Body of pancreas (tissue), 4 donors: ENCODE results near the gene COX7A2L. TPM values are rescaled to one million over a fixed set of nuclear protein-coding genes. Genes with fewer than 3 reads are reported as not detected.

Experiments used
- ATAC-seq: fragments of 150-250 bp; one replicate; pipeline ENCODE4 v1.9.1; 2016
- DNase-seq, 4 donors: peaks; one replicate each; pipeline ENCODE4 v3.0.0-alpha.2; 2019
- H3K27ac ChIP-seq, 4 donors: fragments of 200-600 bp; sonication (generic); 1 replicate in 3 of 4; 2 replicates in 1 of 4; pipeline versions ENCODE4 v1.5.1 to v1.6.1; 2016 to 2019; ENCODE audit warnings: mild to moderate bottlenecking in 1 of 4, mixed read lengths in 1 of 4, moderate library complexity in 1 of 4
- H3K27me3 ChIP-seq, 2 donors: fragments of 200-600 bp; sonication (generic); one replicate each; pipeline ENCODE4 v1.6.0; 2016; ENCODE audit warnings: mild to moderate bottlenecking in 1 of 2
- H3K36me3 ChIP-seq, 2 donors: fragments of 200-600 bp; sonication (generic); replicated peaks in 1 of 2; 2 replicates each; pipeline ENCODE4 v1.5.1; 2016; ENCODE audit warnings: low read depth in 2 of 2; ENCODE audit not compliant: insufficient read depth in 1 of 2
- H3K4me1 ChIP-seq: fragments of 200-600 bp; sonication (generic); one replicate; pipeline ENCODE4 v1.6.0; 2016
- H3K4me3 ChIP-seq, 2 donors: fragments of 200-600 bp; sonication (generic); 1 replicate in 1 of 2; 2 replicates in 1 of 2; pipeline ENCODE4 v1.5.1; 2016 to 2019
- H3K9me3 ChIP-seq, 3 donors: fragments of 200-600 bp; sonication (generic); 1 replicate in 2 of 3; 2 replicates in 1 of 3; pipeline ENCODE4 v1.5.1; 2016
- CTCF ChIP-seq, 7 experiments: fragments of 450-650 bp in 4 of 7; fragments of 200-600 bp in 3 of 7; sonication (generic) in 3 of 7; IDR thresholded peaks; one replicate each; pipeline ENCODE4 v1.5.1; 2016 to 2019; ENCODE audit warnings: antibody characterized with exemption in 7 of 7
- POLR2A ChIP-seq, 3 donors: fragments of 450-650 bp; IDR thresholded peaks; one replicate each; pipeline ENCODE4 v1.6.1; 2016; ENCODE audit warnings: antibody characterized with exemption in 3 of 3, mild to moderate bottlenecking in 2 of 3
- WGBS, 2 donors: methylation state at CpG; one replicate each; pipeline ENCODE4 v1.1.5; 2017; 5-methylcytosine and 5-hydroxymethylcytosine counted together
- intact Hi-C: fragments of 100-400 bp; cut with DNase I; formaldehyde crosslinking; loops from one replicate; pipeline ENCODE4 v1.15.1; 2023
- total RNA-seq, 2 donors: library from RNA; depleted of rRNA; stranded (reverse); fragments of >200 nt; gene quantifications; one replicate each; pipeline ENCODE4 v1.1.0, GENCODE V29; 2016

The COX7A2L gene
- total RNA-seq, 2 donors from 2014 or later, result 41.9 to 58.1 TPM

- no peaks in the 10 kb centered on the region for H3K9me3 ChIP-seq
- TF ChIP-seq CTCF (IDR thresholded peaks at IDR 0.05), result no peak
- TF ChIP-seq POLR2A (IDR thresholded peaks at IDR 0.05), result no peak
- H3K27ac ChIP-seq, result peak overlapping the region in 3 of 4 donors; percentile 95
- ATAC-seq (no peak), DNase-seq (no peak)
- intact Hi-C loops, result no loop called here
- no peaks in the 10 kb centered on the region for H3K27me3 ChIP-seq
- H3K4me3 ChIP-seq, result peak overlapping the region in 1 of 2 donors; percentile 64
- peaks cover 41% of the 10 kb centered on the region for H3K4me1 ChIP-seq
- WGBS, 2 donors, result 25 to 33% methylated on average over 6 of the region's 6 CpGs
- H3K36me3 ChIP-seq, result no peaks in the 10 kb centered on the region
Measured at GRCh38 chr2:42359304-42359964, 1.6 kb downstream of the COX7A2L start.

DNA sequence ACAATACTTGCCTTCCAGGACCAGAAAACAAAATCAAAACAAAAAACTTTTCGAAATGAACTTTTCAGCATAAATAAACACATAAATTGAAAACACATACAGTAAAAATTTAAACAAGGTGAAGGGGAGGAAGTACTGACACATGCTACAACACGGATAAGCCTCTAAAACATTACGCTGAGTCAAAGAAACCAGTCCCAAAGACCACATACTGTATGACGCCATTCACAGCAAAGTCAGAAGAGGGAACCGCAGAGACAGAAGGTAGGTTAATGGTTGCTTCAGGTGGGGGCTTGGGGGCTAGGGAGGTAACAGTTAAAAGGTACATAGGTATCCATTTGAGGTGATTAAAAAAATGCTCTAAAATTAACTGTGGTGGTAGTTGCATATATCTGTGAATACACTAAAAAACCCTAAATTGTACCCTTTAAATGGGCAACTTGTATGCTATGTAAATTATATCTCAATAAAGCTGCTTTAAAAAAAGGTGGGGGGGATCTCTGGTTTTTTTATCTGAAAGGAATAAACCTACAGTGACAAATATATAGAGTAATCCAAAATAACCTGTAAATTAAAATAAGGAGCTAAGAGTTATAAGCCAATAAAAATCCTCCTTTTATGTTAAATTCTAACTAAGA is 7.1 kb downstream of the COX7A2L start:
- Histone ChIP-seq H3K36me3 (no peaks in the 10 kb centered on the region), H3K4me3 (no peak overlapping the region), H3K9me3 (no peaks in the 10 kb centered on the region), H3K4me1 (peaks cover 22% of the 10 kb centered on the region), H3K27me3 (no peaks in the 10 kb centered on the region), H3K27ac (no peak overlapping the region)
- WGBS, 2 donors, result 86 to 93% methylated on average over 5 of the region's 5 CpGs
- TF ChIP-seq POLR2A (IDR thresholded peaks at IDR 0.05) (no peak), CTCF (IDR thresholded peaks at IDR 0.05) (no peak)
- intact Hi-C loops, result no loop called here
- ATAC-seq (no peak), DNase-seq (no peak)

DNA sequence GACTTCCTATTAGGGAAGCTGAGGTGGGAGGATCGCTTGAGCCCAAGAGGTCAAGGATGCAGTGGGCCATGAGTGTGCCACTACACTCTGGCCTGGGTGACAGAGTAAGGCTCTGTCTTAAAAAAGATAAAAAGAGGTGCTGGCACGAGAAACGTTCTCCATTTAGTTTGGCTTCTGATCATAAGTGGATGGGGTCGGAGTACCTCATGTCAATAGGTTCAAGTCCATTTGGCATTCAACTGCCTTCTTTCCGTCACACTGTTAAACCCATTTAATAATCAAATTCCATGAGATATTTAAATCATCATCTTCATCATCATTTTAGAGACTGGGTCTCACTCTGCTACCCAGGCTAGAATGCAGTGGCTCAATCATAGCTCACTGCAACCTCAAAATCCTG is 9.2 kb downstream of the COX7A2L start:
- DNase-seq (no peak), ATAC-seq (no peak)
- no peaks in the 10 kb centered on the region for H3K36me3 ChIP-seq
- H3K27ac ChIP-seq, result no peak overlapping the region
- 79 to 92% methylated on average over 5 of the region's 5 CpGs for WGBS, 2 donors
- TF ChIP-seq POLR2A (IDR thresholded peaks at IDR 0.05) (no peak), CTCF (IDR thresholded peaks at IDR 0.05) (no peak)
- H3K9me3 ChIP-seq, result no peaks in the 10 kb centered on the region
- peaks cover 15% of the 10 kb centered on the region for H3K4me1 ChIP-seq
- H3K27me3 ChIP-seq, result no peaks in the 10 kb centered on the region
- no peak overlapping the region for H3K4me3 ChIP-seq
- intact Hi-C loops, result no loop called here

DNA sequence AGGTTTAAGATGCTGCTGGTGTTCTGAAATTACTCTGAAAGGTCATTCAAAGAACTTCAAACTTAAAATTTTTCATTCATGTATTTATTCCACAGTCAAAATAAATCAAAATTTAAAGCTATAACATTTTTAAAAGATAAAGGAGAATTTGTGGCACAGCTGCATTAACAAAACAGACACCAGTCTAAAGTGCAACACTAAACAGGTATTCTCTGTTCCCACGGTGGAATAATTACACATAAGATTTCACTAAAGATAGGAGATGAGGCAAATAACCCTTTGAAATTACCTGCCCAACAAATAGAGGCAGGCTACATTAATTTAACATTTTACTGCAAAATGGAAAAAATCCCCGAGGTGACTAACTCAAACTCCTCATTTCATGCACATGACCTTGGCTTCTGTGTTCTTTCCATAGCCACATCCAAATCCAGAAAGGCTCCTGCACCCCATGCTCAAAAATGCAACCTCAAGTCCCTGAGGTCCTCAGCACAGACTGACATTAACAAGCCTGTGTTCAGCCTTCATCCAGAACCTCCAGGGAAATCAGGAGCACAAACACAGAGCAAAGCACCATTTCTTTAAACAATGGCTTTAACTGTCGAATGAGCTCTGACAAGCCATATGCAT is 10.5 kb downstream of the COX7A2L start:
- ATAC-seq, result no peak
- Histone ChIP-seq H3K9me3 (no peaks in the 10 kb centered on the region), H3K4me3 (no peak overlapping the region), H3K27me3 (no peaks in the 10 kb centered on the region), H3K27ac (no peak overlapping the region), H3K4me1 (peaks cover 10% of the 10 kb centered on the region), H3K36me3 (peaks cover 0 to 2% of the 10 kb centered on the region in 2 donors)
- intact Hi-C loops, result no loop called here
- no peak for TF ChIP-seq POLR2A (IDR thresholded peaks at IDR 0.05)
- TF ChIP-seq CTCF (IDR thresholded peaks at IDR 0.05), result no peak
- WGBS, 2 donors, result 45 to 64% methylated on average over 3 of the region's 3 CpGs
- no peak for DNase-seq
